Head of caudate nucleus (tissue), 42 donors: ENCODE data around the gene THAP8.
"Not testable (repeated sequence)": the region's sequence is repeated elsewhere in the genome, so short reads cannot be mapped to it uniquely, and the experiment has no call there.

Source experiments
- DNase-seq, 42 donors: peaks; one replicate each; pipeline versions ENCODE4 v3.0.0 to v3.0.0-alpha.2; 2020 to 2021; ENCODE audit warnings: mixed read lengths in 7 of 42
- intact Hi-C: fragments of 100-400 bp; cut with DNase I; formaldehyde crosslinking; loops from one replicate; pipeline ENCODE4 v1.15.0; 2022

Gene THAP8

DNA sequence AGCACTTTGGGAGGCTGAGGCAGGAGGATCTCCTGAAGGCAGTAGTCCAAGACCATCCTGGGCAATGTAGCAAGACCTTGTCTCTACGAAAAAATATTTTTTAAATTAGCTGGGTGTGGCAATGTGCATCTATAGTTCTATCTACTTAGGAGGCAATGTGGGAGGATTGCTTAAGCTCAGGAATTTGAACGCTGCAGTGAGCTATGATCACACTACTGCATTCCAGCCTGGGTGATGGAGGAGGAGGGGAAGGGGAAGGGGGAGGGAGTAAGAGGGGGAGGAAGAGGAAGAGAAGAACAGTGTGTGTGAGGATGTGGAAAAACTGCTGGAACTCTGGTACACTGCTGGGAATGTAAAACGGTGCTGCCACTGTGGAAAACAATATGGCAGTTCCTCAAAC lies 12.3 kb downstream of the THAP8 start:
- peak in 23 of 42 donors; percentile 11 to 80 (median 40) for DNase-seq
- intact Hi-C loops: no loop called here

DNA sequence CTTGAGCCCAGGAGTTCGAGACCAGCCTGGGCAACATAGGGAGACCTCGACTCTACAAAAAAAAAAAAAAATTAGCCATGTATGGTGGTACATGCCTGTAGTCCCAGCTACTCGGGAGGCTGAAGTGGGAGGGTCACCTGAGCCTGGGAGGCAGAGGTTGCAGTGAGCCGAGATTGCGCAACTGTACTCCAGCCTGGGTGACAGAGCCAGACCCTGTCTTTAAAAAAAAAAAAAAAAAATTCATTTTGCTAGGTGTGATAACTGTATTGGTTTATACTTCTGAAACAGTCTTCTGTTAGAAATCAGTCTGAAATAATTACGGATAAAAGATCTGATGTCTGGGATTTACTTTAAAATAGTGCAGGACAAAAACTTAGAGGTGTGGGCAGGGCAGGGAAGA lies 13.0 kb downstream of the THAP8 start:
- DNase-seq, intact Hi-C loops: not testable (repeated sequence)

DNA sequence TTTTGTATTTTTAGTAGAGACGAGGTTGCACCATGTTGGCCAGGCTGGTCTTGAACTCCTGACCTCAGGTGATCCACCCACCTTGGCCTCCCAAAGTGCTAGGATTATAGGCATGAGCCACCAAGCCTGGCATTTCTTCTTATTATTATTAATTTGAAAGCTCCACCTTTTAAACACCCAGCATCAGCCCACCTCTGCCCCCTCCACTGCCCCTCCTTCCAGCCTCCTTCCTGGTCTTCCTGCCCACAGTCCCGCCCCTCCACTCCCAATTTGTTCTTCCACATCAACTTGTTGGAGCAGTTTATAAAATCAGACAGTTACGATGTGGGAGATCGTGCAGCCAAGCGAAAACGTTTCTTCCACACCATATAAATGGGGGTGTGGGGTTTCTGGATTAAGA lies 13.6 kb downstream of the THAP8 start:
- intact Hi-C loops: no loop called here
- no peak for DNase-seq

DNA sequence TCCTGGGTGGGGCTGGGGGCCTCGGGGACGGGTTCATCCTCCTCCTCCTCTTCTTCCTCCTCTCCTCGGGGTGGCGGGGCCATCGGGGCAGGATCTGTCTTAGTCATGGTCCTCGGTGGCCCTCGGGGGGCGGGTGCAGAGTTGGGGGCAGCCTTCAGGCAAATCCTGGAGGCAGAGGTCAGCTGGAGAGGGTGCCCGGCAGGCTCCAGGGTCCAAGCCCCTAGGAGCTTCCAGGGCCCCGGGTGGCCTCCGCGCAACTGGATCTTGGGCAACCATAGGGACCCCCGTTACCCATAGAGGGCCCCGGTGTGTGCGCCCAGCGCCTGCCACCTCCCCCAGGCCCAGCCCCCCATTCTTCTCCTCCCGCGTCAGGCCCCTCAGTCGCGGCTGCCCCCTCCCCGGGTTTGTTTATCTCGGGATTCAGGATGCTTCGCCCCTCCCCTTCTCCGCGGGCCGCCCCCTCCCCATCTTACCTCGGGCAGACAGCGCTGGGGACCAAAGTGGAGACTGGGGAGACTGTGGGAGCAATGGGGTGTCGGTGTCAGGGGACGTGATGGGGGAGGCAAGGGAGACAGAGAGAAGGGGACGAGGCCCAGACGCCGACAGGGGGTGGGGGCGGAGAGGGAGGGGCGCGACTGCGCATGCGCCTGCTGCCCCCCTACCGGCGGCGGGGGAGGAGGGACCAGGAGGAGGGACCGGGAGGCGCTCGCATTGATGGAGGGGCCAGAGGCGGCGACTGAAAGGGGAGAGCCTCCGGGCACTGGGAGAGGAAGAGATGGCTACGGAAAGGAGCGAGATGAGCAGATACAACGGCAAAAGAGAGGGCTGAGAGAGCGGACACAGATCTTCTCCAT lies 21.6 kb downstream of the THAP8 start, which contains the start of gene CLIP3:
Gene CLIP3 (minus strand): TSS at position 623 of the 854 bp plus-strand sequence. CDS start 516 bp downstream, at position 107.
- DNase-seq: peak; percentile 47 to 95 (median 89)
- intact Hi-C loops: no loop called here

DNA sequence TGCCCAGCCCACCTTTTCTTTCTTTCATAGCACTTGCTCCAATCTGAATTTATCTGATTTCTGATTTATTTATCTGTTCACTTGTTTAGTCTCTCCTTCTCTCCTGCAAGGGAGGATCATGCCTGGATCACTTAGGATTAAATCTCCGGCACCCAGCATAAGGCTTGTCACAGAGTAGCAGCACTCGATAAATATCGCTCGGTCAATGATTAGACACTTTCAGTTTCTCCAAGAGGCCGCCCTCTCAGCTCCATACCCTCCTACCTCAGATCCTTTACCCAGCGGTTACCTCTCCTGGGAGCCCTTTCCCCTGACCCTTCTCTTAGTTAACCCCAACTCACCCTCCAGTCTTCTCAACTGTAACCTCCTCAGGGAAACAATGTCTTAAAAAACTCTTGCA lies 22.8 kb downstream of the THAP8 start:
- intact Hi-C loops: no loop called here
- no peak for DNase-seq

DNA sequence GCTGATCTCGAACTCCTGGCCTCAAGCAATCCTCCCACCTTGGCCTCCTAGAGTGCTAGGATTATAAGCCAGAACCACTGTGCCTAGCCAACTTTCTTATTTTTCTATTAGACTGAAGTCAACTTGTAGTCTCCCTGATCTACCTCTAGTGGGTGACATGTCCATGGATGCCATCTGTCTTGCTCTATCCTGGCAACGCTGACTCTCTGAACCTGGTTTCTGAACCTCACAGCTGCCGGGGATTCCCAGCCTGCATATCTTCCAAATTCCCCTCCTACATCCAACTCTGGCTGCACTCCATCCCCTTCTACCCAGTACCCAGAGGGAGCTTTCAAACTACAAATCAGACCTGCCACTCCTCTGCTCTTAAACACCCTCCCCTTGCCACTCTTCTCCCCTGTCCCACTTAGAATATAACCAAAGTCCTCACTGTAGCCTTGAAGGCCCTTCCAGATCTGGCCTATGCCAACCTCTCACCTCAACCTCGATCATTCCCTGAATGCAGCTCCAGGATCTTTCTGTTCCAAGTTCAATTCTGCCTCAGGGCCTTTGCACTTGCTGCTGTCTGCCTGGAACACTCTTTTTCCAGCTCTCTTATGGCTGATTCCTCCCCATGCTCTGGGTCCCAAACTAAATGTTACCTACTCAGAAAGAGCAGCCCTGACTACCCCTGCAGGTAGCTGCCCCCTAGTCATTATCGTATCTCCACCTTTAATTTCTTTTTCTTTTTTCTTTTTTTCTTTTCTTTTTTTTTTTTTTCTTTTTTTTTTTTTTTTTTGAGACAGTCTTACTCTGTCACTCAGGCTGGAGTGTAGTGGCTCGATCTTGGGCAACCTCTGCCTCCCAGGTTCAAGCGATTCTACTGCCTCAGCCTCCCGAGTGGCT lies 23.6 kb downstream of the THAP8 start:
- intact Hi-C loops: no loop called here
- DNase-seq: peak in 10 of 42 donors; percentile 24 to 63 (median 42)

DNA sequence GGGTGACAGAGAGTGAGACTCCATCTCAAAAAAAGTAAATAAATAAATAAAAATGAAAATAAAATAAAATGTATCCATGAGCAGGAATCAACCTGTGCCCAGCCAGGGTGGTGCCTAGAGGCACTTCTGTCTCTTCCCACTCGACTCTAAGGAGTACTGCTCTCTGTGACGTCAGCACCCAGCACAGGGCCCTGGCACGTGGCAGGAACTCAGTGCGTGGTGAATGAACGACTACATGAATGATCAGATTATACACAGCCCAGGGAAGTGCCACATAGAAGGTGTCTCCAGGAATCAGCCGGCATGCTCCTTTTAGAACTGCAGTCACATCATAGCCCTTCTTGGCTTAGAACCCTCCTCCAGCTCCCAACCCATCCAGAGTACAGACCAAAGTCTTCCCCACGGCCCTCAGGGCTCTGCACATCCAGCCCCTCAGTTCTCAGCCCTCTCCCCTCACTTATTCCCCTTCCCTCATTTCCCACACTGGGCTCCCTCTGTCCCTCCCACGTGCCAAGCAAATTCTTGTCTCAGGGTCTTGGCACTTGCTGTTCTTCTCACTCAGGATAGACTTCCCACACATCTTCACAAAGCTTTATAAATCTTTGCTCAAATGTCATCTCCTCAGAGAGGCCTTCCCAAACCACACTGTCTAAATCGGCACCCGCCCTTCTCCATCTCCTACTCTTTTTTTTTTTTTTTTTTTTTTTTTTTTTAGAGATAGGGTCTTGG lies 25.6 kb downstream of the THAP8 start:
- intact Hi-C loops: no loop called here
- peak; percentile 56 to 95 (median 81) for DNase-seq

DNA sequence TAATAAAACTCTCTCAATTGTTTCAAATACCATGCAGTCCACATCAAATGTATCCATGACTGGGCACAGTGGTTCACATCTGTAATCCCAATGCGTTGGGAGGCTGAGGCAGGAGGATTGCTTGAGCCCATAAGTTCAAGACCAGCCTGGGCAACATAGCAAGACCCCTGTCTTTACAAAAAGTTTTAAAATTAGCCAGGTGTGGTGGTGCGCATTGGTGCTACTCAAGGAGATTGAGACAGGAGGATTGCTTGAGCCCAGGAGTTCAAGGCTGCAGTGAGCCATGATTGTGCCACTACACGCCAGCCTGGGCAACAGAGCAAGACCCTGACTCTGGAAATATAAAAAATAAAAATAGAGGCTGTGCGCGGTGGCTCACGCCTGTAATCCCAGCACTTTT lies 26.4 kb downstream of the THAP8 start:
- DNase-seq: no peak
- intact Hi-C loops: no loop called here

DNA sequence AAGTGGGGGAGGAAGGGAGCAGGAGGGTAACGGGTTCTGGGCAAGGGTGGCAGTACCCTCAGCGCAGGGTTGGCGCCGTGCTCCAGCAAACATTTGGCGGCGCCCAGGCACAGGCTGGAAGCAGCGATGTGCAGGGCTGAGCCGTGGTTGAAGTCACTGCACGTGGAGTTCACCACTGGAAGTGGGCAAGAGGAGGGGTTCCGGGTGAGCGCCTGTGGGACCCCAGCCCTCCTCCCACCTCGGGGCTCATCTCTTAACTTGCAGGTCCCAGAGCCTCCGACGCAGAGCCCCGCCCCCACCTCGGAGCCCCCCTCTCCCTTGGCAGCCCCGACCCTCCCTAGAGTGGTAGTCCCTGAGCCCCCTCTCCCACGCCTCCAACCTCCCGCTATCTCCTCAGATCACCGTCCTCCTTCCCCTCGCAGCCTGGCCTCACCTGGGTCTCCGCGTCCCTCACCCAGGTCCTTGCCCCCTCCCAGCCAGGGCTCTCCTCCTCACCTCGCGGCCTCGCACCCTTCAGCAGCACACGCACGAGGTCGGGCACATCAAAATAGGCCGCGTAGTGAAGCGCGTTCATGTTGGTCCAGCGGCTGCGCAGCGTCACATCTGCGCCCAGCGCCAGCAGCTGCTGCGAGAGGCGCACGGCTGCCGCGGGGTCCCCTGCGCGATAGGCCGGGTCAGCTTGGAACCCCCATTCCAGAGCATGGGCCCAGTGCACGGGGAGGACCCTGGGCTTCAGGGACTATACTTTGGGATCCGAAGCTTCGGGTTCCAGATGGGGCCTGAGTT lies 27.8 kb downstream of the THAP8 start:
- intact Hi-C loops: no loop called here
- no peak for DNase-seq

DNA sequence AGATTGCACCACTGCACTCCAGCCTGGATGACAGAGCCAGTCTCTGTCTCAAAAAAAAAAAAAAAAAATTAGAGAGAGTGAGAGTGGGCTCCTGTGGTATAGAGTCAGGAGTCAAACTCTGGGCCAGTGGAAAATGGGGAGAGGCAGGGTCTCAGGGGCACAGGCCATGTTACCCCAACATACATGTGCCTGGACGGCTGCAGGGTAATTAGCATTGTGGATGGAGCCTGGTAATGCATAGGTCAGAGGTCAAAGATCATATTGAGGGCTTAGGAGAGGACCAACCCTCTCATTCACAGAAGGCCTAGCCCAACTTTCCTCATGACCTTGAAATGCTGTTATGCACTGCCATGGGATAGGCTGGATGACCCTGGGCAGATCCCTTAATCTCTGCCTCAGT lies 28.5 kb downstream of the THAP8 start:
- no peak for DNase-seq
- intact Hi-C loops: no loop called here

DNA sequence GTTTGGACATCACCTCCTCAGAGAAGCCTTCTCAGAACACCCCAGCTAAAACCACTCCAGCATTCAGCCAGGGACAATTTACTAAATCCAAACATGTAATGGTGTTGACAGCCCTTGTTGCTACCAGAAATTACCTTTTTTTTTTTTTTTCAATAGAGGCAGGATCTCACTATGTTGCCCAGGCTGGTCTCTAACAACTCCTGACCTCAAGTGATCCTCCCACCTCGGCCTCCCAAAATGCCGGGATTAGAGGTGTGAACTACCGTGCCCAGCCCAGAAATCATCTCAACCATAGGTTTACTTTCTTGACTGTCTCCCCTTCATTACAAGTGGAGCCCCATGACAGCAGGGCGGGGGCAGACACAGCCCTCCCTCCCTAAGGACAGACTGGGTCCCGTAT lies 30.7 kb downstream of the THAP8 start:
- no peak for DNase-seq
- intact Hi-C loops: no loop called here

DNA sequence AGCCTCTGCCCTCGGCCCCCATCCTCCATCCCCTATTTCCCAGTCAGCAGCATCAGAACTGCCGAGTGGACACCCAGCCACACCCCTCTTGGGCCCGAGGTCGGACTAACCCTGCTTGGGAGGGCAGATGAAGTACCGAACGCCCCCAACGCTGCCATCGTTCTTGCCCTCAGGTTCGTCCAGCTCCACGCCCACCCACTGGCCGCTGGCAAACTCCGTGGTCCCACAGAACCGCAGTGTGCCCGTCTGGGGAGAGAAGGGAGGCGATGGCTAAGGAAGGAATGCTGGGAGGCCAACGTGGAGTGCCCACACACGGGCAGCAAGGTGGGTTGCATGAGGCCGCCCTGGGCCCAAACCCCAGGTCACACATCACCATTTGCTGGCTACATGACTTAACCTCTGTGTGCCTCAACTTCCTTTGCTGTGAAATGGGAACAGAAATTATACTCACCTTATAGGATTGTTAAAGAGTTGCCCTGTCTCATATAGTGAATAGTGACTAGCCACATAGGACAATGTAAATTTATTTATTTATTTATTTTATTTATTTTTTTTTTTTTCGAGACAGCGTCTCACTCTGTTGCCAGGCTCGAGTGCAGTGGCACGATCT lies 34.9 kb downstream of the THAP8 start:
- intact Hi-C loops: no loop called here
- DNase-seq: no peak

DNA sequence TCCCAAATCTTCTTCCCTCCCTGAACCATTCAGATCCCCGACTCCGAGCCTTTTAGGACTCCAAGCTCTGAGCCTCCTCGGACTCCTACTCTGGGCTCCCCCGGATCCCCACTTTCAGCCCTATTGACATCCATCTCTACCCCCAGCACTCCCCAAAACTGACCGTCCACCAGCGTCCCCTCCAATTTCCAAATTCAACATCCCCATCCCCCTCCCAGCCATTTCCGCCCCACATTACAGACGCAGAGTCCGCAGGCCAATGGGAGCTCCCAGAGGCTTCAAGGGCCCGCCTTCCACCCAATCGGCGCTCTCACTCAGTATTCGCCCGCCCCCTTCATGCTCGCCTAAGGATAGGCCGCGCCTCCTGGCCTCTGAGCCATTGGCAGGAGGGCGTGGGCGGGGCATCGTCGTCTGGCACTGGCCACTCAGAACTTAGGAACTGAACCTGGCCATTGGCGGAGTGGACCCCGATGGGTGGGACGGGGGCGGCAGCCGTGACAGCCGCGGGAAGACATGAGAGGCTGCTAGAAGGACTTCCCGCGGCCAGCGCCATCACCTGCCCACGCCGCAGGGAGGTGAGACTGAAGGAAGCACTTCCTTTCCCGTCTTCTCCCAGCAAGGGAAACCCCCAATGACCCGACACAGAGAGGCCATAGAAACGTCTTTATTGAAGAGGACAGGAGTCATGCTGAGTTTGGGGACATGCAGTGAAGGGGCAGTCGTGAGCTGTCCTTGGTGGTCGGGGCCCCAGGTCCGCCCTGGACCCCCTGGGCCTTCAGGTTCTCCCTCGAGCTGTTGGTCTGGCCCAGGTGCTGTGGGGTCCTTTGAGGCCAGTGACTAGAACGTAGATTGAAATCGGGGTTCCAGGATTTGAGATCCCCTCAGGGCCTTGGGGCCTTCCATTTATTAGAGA lies 39.8 kb downstream of the THAP8 start, which contains the start of gene ALKBH6:
Gene ALKBH6 (minus strand): TSS at position 202 of the 913 bp plus-strand sequence. CDS start 816 bp downstream, outside the sequence.
- intact Hi-C loops: no loop called here
- peak; percentile 98 to 100 (median 99) for DNase-seq

DNA sequence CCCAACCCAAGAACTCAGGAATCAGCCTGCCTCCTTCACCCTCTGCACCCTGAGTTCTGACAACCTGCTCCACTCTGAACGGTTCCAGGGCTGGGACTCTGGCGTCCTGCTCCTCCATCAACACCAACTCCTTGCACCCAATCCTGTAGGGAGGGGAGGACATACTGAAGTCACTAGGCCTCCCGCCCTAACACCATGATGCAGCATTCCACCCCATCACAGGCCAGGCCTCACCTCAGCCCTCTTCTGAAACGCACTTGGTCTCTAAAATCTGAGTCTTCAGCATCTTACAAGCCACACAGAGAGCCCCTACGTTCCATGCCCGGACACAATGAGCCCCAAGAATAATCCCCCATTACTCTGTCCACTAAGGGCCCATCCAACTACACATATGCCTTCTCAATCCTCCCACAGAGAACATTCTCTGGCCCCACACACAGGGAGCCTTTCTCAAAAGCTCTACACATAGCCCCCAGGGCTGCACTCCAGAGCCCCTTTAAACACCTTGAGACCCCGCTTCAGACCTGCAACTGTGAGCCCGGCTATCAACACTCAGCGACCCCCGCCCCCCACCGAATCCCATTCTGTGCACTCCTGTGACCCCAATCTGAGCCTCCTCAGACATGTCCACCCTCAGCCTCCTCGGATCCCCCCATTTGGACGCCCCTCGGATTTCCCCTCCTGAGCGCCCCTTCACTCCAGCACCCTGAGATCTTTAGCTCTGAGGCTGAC lies 40.6 kb downstream of the THAP8 start:
- peak in 2 of 42 donors; percentile 12 to 23 for DNase-seq
- intact Hi-C loops: no loop called here

DNA sequence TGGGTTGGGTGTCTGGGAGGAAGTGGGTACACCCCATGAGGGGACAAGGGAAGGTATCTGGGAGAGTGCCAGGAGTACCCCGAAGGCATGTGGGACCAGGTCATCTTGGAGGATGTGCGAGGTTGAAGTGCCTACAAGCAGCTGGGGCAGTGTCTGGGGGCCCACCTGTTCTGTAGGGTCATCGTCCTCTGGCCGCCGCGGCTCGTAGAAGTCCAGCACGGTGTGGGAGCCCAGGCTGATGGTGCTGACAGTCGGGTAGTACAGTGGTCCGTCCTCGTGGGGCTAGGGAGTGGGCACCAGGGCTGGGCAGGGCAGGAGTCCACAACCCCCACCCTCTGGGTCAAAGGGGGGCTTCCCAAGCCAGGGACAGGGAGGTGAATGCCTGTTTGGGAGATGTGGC lies 43.7 kb downstream of the THAP8 start:
- intact Hi-C loops: no loop called here
- no peak for DNase-seq

DNA sequence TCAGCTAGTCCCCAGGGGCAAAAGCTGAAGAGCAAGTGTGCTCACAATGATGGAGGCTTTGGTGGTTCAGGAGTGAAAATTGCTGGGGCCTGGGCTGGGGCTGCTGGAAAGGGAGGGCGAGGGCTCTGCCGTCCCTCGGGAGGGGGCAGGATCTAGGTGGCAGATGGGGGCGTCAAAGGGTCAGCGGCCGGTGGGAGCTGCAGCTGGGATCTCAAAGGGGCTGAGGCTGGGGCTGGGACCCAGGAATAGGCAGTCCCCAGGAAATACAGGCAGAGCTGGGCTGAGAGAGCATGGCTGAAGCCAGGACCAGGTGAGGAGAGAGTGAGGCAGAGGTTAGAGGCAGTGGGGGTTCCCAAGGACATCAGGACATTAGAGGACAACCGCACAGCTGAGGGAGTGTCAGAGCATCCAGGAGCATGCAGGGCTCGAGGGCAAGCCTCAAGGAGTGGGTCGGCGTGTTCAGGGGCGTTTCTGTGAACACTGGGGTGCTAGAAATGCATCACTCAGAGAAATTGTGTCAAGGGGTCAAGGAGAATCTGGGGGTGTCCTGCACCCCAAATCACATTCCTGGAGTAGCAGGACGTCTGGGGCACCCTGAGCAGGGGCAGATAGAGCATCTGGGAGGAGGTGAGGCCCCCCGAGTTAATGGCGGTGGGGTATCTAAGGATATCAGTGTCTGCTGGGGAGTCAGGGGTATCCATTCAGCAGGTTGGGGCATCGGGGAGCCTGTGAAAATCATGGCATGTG lies 44.3 kb downstream of the THAP8 start:
- DNase-seq: no peak
- intact Hi-C loops: no loop called here
